ENCODE measurements around the gene RHOD. TPM values are rescaled to one million over a fixed set of nuclear protein-coding genes. Genes with fewer than 3 reads are reported as not detected.
A peak's percentile ranks its signal among the peaks of the same experiment; 100 is the strongest.

The RHOD gene
- polyA plus RNA-seq, 4 donors = 6.2 to 11.3 (median 9.3) TPM

DNA sequence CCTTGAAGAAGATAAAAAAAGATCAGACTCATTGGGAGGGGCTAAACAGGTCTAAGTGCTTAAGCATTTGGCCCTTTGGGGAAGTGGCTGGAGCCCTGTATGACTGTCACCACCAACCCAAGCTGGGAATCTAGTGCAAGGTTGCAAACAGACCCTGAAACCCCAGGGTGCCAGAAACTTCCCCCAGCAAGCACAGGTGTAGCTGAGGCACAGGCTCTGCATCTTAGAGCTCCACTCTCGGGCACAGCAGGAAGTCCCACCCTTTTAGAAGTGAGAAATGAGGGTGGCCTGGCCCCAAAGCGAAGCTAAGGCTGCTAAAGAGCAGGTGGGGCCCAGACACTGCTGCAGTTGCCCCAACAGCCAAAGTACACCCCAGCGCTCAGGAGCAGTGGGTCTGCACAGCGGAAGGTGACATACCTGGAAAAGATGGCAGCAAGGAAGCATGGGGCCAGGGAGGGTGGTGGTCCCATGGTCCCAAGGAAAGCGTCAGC is 56.6 kb downstream of the RHOD start:
- DNase-seq (ENCODE audit: low read depth in 4 of 4, low spot score in 3 of 4) = no peak

- no peak for DNase-seq (ENCODE audit: low read depth in 4 of 4, low spot score in 3 of 4)
These were observed 57.7 kb downstream of the RHOD start for GRCh38 chr11:67114275-67114896.

- DNase-seq (ENCODE audit: low read depth in 4 of 4, low spot score in 3 of 4) = no peak
These were observed 60.1 kb downstream of the RHOD start for GRCh38 chr11:67116758-67117105.

- no peak for DNase-seq (ENCODE audit: low read depth in 4 of 4, low spot score in 3 of 4)
These were observed 60.5 kb downstream of the RHOD start for GRCh38 chr11:67117176-67117575.

DNA sequence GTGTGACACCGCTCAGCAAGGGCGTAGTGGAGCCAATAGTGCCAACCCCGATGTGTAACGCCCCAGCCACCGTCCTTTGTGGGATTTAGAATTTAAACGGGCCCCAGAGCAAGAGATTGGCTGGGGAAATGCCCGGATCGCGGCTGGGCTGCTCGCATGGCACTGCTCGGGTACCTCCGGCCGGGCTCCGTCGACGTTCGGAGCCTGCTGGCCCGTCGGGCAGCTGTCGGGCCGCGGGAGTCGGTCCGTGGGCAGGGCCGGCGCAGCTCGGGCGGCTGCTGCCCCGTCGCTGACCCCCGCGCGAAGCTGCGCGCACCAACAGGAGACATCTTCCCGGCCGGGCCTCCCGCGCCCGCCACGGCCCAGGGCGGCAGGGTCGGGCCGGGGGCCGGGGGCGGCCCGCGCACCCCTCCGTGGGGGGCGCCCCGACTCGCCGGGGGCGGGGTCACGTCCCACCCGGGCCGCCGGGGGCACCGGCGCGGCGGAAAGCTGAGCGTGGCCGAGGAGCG is 61.1 kb downstream of the RHOD start:
- DNase-seq (ENCODE audit: low read depth in 4 of 4, low spot score in 3 of 4) = no peak

- no peak for DNase-seq (ENCODE audit: low read depth in 4 of 4, low spot score in 3 of 4)
These were observed 61.6 kb downstream of the RHOD start for GRCh38 chr11:67118181-67118766.

GRCh38 chr11:67118801-67119584 is 62.3 kb downstream of the RHOD start, which contains the start of gene KDM2A:
Gene KDM2A (plus strand): TSS chr11:67119263. CDS start chr11:67121317, 2,054 bp downstream.
- peak; percentile 99 to 100 (median 100) for DNase-seq (ENCODE audit: low read depth in 4 of 4, low spot score in 3 of 4)

- DNase-seq (ENCODE audit: low read depth in 4 of 4, low spot score in 3 of 4) = no peak
These were observed 63.1 kb downstream of the RHOD start for GRCh38 chr11:67119585-67120391.

- DNase-seq (ENCODE audit: low read depth in 4 of 4, low spot score in 3 of 4) = no peak
These were observed 63.8 kb downstream of the RHOD start for GRCh38 chr11:67120456-67120855.

GRCh38 chr11:67120881-67121710 is 64.4 kb downstream of the RHOD start:
- no peak for DNase-seq (ENCODE audit: low read depth in 4 of 4, low spot score in 3 of 4)

Other genes starting within 250 kb of the RHOD start
- gene RCE1, start 213.4 kb upstream of the RHOD start, polyA plus RNA-seq (ENCODE audit: insufficient read length in 4 of 4) = 10 to 100 TPM; 22.0 to 29.7 (median 23.6) TPM
- 10 to 100 TPM; 12.7 to 28.6 (median 16.7) TPM for gene LRFN4, start 199.8 kb upstream of the RHOD start, polyA plus RNA-seq (ENCODE audit: insufficient read length in 4 of 4)
- gene PC, start 98.5 kb upstream of the RHOD start, polyA plus RNA-seq (ENCODE audit: insufficient read length in 4 of 4) = 10 to 100 TPM; 39.7 to 61.7 (median 48.6) TPM
- gene C11orf86, start 81.5 kb upstream of the RHOD start, polyA plus RNA-seq (ENCODE audit: insufficient read length in 4 of 4) = under 1 TPM in 1 of 4 donors, not detected in 3; 0.17 TPM
- under 1 TPM; 0.18 to 0.46 (median 0.19) TPM for gene SYT12, start 33.7 kb upstream of the RHOD start, polyA plus RNA-seq (ENCODE audit: insufficient read length in 4 of 4)
- gene KDM2A, start 62.4 kb downstream of the RHOD start, polyA plus RNA-seq (ENCODE audit: insufficient read length in 4 of 4) = 10 to 100 TPM; 72.3 to 82.1 (median 75.9) TPM
- 10 to 100 TPM; 45.6 to 65.0 (median 49.0) TPM for gene GRK2, start 209.6 kb downstream of the RHOD start, polyA plus RNA-seq (ENCODE audit: insufficient read length in 4 of 4)
- 10 to 100 TPM; 21.3 to 32.9 (median 27.4) TPM for gene ANKRD13D, start 232.5 kb downstream of the RHOD start, polyA plus RNA-seq (ENCODE audit: insufficient read length in 4 of 4)
- gene SSH3, start 246.7 kb downstream of the RHOD start, polyA plus RNA-seq (ENCODE audit: insufficient read length in 4 of 4) = 10 to 100 TPM; 24.3 to 32.3 (median 24.6) TPM